Activated CD4-positive, CD25-positive, alpha-beta regulatory T cell treated with anti-CD3 and anti-CD28 coated beads, Interleukin-2, amount 50 U/mL, for 24 hours (primary cell): Measurements from ENCODE around the gene PTPRM.

Experiments used
- ATAC-seq, 2 donors: fragments of 150-1000 bp; cut with Tn5 transposase; one replicate each; pipeline ENCODE4 v1.10.0; 2021; ENCODE audit warnings: mild to moderate bottlenecking in 1 of 2, moderate library complexity in 1 of 2

The PTPRM gene

GRCh38 chr18:8133888-8134287, 566.8 kb downstream of the PTPRM start:
- no peak for ATAC-seq

- no peak for ATAC-seq
These were observed 572.0 kb downstream of the PTPRM start for GRCh38 chr18:8139127-8139527.

- ATAC-seq, result no peak
These were observed 572.8 kb downstream of the PTPRM start for GRCh38 chr18:8139891-8140406.

- no peak for ATAC-seq
These were observed 573.9 kb downstream of the PTPRM start for GRCh38 chr18:8140841-8141501.

GRCh38 chr18:8142131-8142711, 575.1 kb downstream of the PTPRM start:
- ATAC-seq, result no peak

- no peak for ATAC-seq
These were observed 575.8 kb downstream of the PTPRM start for GRCh38 chr18:8142932-8143331.

- ATAC-seq, result no peak
These were observed 584.1 kb downstream of the PTPRM start for GRCh38 chr18:8151181-8151580.

- ATAC-seq, result no peak
These were observed 586.9 kb downstream of the PTPRM start for GRCh38 chr18:8153887-8154583.

GRCh38 chr18:8162802-8163201, 595.7 kb downstream of the PTPRM start:
- no peak for ATAC-seq

- no peak for ATAC-seq
These were observed 596.3 kb downstream of the PTPRM start for GRCh38 chr18:8163286-8163959.

GRCh38 chr18:8165095-8165494, 598.0 kb downstream of the PTPRM start:
- ATAC-seq, result no peak

- ATAC-seq, result no peak
These were observed 599.9 kb downstream of the PTPRM start for GRCh38 chr18:8167026-8167425.

- ATAC-seq, result no peak
These were observed 600.6 kb downstream of the PTPRM start for GRCh38 chr18:8167673-8168072.

- ATAC-seq, result no peak
These were observed 602.6 kb downstream of the PTPRM start for GRCh38 chr18:8169722-8170121.

GRCh38 chr18:8174771-8175170, 607.7 kb downstream of the PTPRM start:
- ATAC-seq, result no peak

- no peak for ATAC-seq
These were observed 608.5 kb downstream of the PTPRM start for GRCh38 chr18:8175501-8176061.

GRCh38 chr18:8176109-8176508, 609.0 kb downstream of the PTPRM start:
- ATAC-seq, result no peak

- ATAC-seq, result no peak
These were observed 609.4 kb downstream of the PTPRM start for GRCh38 chr18:8176554-8176953.

- no peak for ATAC-seq
These were observed 610.4 kb downstream of the PTPRM start for GRCh38 chr18:8177330-8178016.

GRCh38 chr18:8186413-8186812, 619.3 kb downstream of the PTPRM start:
- no peak for ATAC-seq

- no peak for ATAC-seq
These were observed 621.1 kb downstream of the PTPRM start for GRCh38 chr18:8188184-8188583.

GRCh38 chr18:8190980-8191379, 623.9 kb downstream of the PTPRM start:
- ATAC-seq, result no peak
